HEK293 (cell line): ENCODE measurements around the gene ITPR2.

Experiments
- GLI4 ChIP-seq: fragments of 450-650 bp; formaldehyde crosslinking; IDR thresholded peaks from 2 replicates; pipeline ENCODE4 v1.5.1; 2016; ENCODE audit warnings: missing biosample characterization, missing genetic modification characterization
- PRDM4 ChIP-seq: fragments of 450-650 bp; formaldehyde crosslinking; IDR thresholded peaks from 2 replicates; pipeline ENCODE4 v1.5.1; 2017; ENCODE audit warnings: missing biosample characterization, missing genetic modification characterization

- TF ChIP-seq PRDM4 (tag by site-specific recombination) (no peak), GLI4 (tag by site-specific recombination) (no peak)
Measured at GRCh38 chr12:26492406-26492805, 340.6 kb downstream of the ITPR2 start.
